Measurements from ENCODE around the gene ATP6AP1.
A peak's percentile ranks its signal among the peaks of the same experiment; 100 is the strongest.

ATP6AP1 gene

GRCh38 chrX:154472685-154473632 is 44.5 kb downstream of the ATP6AP1 start:
- DNase-seq = peak; percentile 37

DNA sequence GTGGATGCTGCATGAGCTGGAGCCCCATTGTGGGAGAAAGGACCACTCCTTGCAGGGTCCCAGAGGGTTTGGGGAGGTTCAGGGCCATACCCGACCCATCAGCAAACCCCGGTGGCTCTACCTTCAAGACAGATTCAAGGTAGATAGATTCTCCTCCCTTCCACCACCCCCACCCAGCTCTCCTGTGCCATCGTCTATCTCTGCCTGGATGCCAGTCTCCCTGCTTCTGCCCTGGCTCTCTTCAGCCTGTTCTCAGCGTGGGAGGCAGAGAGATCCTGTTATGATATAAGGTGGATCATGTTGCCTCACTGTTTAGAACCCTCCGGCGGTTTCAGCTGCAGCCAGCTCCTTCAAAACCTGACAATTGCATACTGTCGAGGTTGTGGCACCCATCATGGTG is 45.2 kb downstream of the ATP6AP1 start:
- DNase-seq = no peak

- no peak for DNase-seq
Measured at GRCh38 chrX:154476821-154477220, 48.3 kb downstream of the ATP6AP1 start.

DNA sequence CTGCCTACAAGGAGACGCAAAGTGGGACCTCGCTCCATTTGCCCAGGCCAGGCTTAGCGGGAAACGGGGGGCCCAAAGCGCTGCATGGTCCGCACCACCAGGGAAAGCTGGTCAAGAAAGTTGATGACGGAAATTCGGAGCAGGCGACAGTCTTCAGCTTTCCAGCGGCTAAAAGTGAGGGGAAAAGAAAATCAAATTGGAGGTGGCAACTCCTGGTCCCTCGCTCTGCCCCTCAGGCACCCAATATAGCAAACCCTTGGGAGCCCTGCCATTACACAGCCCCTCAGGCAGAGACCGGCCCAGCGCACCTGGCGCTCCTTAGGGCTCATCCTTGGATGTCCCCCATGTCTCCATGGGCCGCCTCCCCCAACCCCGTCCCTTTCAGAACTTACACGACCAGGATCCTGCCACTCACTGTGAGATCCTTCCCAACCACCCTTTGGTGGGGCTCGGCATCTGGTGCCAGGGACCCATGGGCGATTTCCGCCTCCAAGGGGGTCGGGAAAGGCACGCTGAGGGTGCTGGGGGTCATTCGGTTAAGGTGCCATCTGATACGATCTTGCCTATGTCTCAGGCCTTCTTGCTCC is 49.5 kb downstream of the ATP6AP1 start:
- no peak for DNase-seq

DNA sequence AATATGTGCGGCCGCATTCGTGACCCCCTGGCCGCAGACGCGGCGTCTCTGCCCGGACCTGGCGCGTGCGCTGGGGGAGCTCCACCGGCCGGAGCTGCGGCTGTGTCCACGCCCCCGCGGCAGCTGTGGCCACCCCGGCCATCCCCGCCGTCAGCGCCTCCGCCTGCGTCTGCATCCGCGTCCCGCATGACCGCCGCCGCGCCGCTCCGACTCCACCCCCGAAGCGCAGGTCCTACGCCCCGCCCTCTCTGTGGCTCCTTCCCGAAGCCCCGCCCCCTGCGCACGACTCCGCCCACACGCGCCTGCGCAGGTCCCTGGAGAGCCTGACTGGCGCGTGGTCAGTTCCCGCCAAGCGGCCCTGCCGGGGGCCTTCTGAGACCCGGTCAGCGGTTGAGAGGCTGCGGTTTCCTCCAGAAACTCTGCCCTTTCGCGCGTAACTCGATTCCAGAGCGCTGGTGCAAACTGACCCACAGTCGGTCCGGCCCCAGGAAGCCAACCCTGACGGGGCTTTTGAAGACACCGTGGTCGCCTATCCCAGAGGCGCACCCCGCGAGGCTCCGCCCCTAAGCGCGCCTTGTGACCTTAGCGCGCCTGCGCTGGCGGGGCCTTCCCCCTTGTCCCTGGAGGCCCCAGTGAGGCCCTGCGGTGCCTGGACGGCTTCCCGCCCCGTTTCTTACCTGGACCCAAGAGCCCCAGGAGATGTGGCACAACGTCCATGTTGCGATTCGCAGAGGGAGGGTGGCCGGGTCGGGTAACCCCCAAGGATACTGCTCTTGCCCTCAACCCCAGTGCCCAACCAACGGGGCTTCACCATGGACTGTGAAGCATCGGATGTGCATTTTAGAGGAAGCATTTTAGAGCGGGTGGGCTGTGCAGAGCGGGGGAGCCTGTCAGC is 50.5 kb downstream of the ATP6AP1 start, which contains the start of gene LAGE3:
Gene LAGE3, minus strand, starts transcription at position 554 of the 895 bp plus-strand sequence. Its CDS starts 366 bp downstream, at position 188.
- DNase-seq = peak; percentile 97

DNA sequence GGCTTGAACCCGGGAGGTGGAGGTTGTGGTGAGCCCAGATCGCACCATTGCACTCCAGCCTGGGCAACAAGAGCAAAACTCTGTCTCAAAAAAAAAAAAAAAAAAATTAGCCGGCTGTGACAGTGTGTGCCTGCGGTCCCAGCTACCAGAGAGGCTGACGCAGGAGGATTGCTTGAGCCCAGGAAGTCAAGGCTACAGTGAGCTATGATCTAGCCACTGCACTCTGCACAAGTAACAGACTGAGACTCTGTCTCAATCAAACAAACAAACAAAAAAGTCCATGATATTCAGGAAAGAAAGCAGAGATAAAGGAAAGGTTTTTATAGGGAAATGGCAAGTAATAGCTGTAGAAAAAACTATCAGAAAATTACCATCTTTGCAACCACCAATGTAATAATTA is 52.7 kb downstream of the ATP6AP1 start:
- no peak for DNase-seq

GRCh38 chrX:154481911-154482601 is 53.6 kb downstream of the ATP6AP1 start:
- DNase-seq = no peak

- no peak for DNase-seq
Measured at GRCh38 chrX:154482786-154483185, 54.3 kb downstream of the ATP6AP1 start.

DNA sequence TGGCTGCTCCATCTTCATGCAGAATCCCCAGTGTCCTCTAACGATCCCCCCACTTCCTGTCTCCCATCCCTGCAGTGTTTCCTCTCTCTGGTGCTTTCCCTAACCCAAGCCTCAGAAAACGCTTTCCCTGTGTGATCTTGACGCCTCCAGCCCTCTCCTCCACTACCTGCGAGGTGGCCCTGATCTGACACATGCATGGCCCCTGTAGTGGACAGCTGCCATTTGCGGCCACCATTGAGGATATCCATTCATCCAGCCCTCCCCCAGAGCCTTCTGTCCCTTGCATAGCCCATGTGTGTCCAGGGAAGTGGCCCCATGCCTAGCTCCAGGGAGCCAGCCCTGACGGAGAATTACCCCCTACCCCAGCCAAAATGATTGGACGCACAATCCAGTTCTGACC is 54.8 kb downstream of the ATP6AP1 start:
- DNase-seq = no peak

DNA sequence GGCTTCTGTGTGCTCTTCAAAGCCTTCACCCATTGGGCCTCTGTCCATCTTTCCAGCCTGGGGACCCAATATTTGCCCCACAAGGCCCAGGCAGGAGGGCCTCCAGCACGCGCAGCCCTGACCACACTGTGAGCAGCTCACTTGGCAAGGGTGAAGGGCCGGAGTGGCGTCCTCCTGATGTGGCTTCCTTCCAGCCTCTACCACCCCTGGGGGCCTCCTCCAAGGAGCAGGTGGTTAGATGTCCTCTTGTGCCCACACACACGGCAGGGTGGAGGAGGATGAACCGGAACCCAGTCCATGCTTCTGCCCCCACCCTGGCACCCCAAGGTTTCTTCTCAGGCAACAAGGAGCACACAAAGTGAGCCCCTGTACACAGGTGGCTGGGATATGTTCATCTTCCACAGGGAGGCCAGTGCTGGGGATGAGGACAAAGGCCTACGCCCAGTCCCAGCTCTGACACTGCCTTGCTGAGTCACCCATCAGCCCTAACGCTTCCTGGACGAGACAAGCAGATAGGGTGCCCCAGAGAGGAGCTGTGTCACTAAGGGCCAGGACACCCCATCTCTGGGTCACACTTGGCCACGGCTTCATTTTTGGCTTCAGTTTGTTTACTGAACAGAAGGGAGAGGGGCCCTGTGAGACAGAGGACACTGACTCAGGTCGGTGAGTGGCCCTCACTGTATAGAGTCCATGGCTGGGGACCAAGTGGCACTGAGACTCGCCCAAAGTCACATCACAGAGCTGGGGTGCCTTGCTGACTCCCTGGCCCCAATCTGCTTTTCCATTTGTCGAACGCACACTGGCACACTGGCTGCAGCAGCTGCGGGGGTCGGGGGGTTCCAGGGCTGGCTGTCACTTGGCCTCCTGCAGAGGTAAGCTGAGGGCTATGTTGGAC is 56.0 kb downstream of the ATP6AP1 start:
- no peak for DNase-seq

- no peak for DNase-seq
Measured at GRCh38 chrX:154485150-154486051, 56.9 kb downstream of the ATP6AP1 start.

DNA sequence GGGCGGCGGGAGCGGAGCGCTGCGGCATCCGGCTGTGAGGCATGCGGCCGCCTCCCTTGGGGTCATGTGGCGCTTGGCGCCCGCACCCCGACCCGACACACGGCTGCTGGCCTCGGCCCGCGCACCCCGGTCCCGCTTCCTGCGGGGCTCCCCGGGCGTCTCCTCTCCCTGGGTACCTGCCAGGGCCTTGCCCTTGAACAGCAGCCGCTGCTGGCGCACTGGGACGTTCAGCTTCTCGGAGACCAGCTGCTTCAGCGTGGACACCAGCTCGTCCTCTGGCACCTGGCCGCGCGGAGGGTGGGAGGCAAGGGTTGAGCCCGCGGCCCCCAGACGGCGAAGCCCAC is 57.5 kb downstream of the ATP6AP1 start:
- DNase-seq = peak; percentile 75

All from activated effector memory CD4-positive, alpha-beta T cell treated with anti-CD3 and anti-CD28 coated beads, Interleukin-2, amount 50 U/mL, for 16 hours (primary cell).